ENCODE data around the gene PRRT1.

Gene PRRT1

DNA sequence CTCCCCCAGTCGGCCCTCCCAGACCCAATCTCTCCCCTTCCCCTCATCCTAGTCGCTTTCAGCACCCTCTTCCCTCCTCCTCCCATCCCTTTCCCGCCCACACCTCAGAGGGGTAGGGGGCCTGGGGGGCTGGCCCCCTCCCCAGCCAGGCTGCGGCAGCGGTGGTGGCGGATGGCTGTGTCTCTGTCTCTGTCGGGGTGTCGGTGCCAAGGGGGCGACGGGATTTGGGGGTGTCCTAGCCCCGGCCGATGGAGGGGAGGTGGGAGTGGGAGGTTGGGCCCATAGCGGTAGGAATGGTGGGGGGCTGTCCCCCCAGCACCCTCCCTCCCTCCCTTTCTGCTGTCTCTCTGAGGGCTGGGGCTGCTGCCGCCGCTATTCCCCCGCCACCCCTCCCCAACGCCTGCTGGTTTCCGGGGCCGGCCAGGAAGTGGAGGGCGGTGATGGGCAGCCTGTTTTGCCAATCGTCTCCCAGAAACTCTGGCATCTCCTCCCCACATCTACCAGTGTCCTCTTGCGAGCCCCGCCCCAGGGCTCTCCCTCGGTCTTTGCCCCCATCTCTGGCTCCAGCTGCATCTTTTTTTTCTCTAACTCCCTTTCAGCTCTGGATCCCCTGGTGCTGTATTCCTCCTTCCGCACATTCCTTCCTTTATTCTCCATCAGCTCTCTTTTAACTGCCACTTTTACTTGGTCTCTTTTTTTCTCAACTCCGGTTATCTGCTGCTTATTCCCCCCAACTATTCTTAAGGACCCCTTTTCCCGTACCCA lies 24.2 kb upstream of the PRRT1 start, which contains the start of gene AGPAT1:
Gene AGPAT1 (minus strand): TSS at position 374 of the 765 bp plus-strand sequence. CDS start 4,588 bp downstream, outside the sequence.
- TF ChIP-seq CTCF (IDR thresholded peaks at IDR 0.05; ENCODE audit: control insufficient read depth, extremely low read depth, insufficient read depth), result no peak
- H3K4me3 ChIP-seq (ENCODE audit: low read depth, low read length), result peak within 1 kb of the TSS; percentile 99
- DNase-seq (ENCODE audit: low read depth), result peak; percentile 90

DNA sequence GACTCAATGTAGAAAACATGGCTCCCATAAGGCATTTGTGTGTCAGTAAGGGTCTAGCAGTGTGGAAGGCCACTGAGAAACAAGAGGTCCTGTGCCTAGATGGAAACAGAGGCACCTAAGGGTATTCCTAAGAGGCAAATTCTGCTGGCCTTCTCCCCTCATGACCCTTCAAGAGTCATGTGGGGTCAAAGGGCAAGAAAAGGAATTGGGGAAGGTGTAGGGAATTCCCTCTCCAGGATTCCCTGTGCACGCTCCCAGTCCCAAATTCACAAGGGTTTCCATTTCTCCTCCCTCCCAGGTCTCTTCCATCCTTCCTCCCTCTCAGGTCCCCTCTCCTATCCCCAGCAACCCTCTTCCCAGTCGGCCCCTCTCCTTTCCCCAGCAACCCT lies 23.6 kb upstream of the PRRT1 start:
- no peak for DNase-seq (ENCODE audit: low read depth)
- no peak for TF ChIP-seq CTCF (IDR thresholded peaks at IDR 0.05; ENCODE audit: control insufficient read depth, extremely low read depth, insufficient read depth)
- peak overlapping the region; percentile 99 for H3K4me3 ChIP-seq (ENCODE audit: low read depth, low read length)

- TF ChIP-seq CTCF (IDR thresholded peaks at IDR 0.05; ENCODE audit: control insufficient read depth, extremely low read depth, insufficient read depth), result no peak
- no peak overlapping the region for H3K4me3 ChIP-seq (ENCODE audit: low read depth, low read length)
- DNase-seq (ENCODE audit: low read depth), result no peak
Observed at GRCh38 chr6:32174416-32174815, 22.7 kb upstream of the PRRT1 start.

DNA sequence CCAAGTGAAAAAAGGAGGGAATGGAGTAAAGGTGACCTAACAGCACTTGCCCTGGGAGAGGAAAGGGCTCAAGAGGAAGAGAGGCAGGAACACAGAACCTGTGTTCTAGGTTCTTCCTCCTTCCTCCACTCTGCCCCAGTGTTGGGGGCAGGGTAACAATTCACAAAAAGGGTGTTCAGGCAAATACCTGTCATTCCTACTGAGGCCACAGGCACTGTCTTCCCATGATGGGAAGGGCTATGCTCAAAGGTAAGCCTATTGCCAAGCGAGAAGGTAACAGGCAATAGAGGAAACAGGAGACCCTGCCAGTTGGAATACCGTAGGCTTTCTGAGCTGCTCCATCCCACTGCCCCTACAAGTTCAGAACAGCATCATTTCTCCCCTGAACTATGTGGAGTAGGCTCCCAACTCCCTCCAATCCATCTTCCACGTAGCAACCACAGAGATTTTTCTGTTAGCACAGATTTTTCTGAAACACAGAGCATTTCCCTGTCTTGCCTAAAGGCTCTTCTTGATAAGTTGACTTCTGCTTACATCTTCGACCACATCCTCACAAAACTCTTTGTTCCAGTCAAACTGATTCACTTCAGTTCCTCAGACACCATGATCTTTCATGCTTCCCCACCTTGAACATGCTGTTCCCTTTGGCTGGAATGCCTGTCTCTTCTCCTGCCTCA lies 21.4 kb upstream of the PRRT1 start:
- H3K4me3 ChIP-seq (ENCODE audit: low read depth, low read length), result no peak overlapping the region
- DNase-seq (ENCODE audit: low read depth), result no peak
- TF ChIP-seq CTCF (IDR thresholded peaks at IDR 0.05; ENCODE audit: control insufficient read depth, extremely low read depth, insufficient read depth), result no peak

- DNase-seq (ENCODE audit: low read depth), result no peak
- TF ChIP-seq CTCF (IDR thresholded peaks at IDR 0.05; ENCODE audit: control insufficient read depth, extremely low read depth, insufficient read depth), result no peak
- H3K4me3 ChIP-seq (ENCODE audit: low read depth, low read length), result no peak overlapping the region
Observed at GRCh38 chr6:32171234-32171633, 19.5 kb upstream of the PRRT1 start.

DNA sequence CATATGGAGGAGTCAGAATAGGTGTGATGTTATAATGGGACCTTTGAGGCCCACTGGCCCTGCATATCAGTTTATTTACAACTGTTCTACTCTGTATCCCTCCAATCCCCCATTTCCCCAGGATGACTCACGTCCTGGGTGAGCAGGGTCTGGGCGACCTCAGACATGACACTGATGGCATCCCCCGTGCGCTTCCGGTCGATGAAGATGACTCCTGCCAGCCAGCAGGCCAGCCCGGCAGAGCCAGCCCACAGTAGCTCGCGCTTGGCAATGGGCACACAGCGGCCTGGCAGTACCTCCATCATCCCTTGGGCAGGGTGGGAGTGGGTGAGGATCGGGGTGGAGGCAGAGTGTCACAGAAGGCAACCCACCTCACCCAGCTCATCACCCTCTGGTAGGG lies 18.6 kb upstream of the PRRT1 start:
- no peak for TF ChIP-seq CTCF (IDR thresholded peaks at IDR 0.05; ENCODE audit: control insufficient read depth, extremely low read depth, insufficient read depth)
- DNase-seq (ENCODE audit: low read depth), result no peak
- H3K4me3 ChIP-seq (ENCODE audit: low read depth, low read length), result no peak overlapping the region
